Hepatocyte (in vitro differentiated cells): ENCODE results near the gene PLCB4.

ENCODE experiments used
- CTCF ChIP-seq: fragments of 200-600 bp; sonication (generic); IDR thresholded peaks from 2 replicates; pipeline ENCODE4 v1.5.1; 2016; ENCODE audit warnings: antibody characterized with exemption, mild to moderate bottlenecking; ENCODE audit not compliant: poor library complexity
- EZH2 ChIP-seq: fragments of 200-600 bp; sonication (generic); IDR thresholded peaks from 2 replicates; pipeline ENCODE4 v1.6.1; 2016; ENCODE audit warnings: antibody characterized with exemption, mild to moderate bottlenecking, borderline replicate concordance
- EZH2phosphoT487 ChIP-seq: fragments of 200-600 bp; sonication (generic); IDR thresholded peaks from one replicate; pipeline ENCODE4 v1.6.1; 2018; ENCODE audit warnings: antibody characterized with exemption, mild to moderate bottlenecking, low read depth, moderate library complexity; ENCODE audit not compliant: unreplicated experiment, severe bottlenecking

DNA sequence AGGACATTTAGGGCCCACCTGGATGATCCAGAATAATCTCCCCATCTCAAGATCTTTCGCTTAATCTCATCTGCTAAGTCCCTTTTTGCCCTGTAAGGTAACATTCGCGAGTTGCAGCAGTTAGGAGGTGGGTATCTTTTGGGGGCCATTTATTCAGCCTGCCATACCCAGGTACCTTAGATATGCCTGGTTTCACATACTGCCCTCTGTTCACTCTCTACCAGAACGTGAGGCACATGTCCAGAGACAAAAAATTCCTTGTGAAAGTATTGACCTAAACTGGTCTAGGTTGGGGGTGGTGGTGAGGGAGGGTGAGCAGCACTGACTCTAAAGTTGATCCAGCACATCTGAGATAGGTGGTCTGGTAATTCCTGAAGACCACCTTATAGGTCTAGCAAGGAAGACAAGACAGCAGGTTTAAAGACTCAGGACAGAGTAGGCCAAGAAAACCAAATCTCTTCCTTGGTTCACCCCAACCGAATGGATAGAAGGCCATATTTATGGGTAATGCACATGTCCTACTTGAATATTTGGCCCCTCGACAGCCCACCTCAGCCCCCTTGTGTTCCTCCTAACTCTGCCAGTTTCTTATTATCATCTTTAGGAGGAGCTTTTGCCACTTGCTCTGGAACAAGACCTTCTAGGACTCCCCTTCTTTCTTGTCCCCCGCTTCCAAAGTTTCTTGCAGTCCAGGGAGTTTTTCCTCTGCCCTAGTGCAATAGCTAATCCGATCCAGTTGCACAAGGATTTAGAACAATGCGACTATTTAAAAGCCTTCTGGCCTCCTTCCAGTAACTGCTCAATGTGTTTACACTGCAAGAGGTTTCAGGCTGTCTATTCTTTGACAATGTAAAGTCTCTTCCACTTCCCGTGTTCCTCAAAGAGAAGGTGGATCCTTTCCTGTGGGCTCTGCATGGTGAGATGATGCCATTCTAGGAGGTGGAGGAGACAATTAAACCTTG lies 232.5 kb downstream of the PLCB4 start:
- TF ChIP-seq CTCF (no peak), EZH2 (no peak), EZH2phosphoT487 (no peak)
